ENCODE results near the gene ZNF117. TPM values are rescaled to one million over a fixed set of nuclear protein-coding genes. Genes with fewer than 3 reads are reported as not detected.
A peak's percentile ranks its signal among the peaks of the same experiment; 100 is the strongest.
"Not testable (repeated sequence)": the region's sequence is repeated elsewhere in the genome, so short reads cannot be mapped to it uniquely, and the experiment has no call there.

Gene ZNF117
- total RNA-seq, 2 experiments from 2014 or later = 5.2 to 6.8 TPM

DNA sequence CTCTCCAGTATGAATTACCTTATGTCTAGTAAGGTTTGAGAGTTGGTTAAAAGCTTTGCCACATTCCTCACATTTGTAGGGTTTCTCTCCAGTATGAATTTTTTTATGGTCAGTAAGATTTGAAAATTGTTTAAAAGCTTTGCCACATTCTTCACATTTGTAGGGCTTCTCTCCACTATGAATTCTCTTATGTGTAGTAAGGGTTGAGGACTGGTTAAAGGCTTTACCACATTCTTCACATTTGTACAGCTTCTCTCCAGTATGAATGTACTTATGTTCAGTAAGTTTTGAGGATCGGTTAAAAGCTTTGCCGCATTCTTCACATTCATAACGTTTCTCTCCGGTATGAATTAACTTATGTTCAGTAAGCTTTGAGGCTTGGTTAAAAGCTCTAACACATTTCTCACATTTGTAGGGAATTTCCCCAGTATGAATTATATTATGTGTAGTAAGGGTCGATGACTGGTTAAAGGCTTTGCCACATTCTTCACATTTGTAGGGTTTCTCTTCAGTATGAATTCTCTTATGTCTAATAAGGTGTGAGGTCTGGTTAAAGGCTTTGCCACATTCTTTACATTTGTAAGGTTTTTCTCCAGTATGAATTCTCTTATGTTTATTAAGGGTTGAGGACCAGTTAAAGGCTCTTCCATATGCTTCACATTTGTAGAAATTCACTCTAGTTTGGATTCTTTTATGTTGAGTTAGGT, 12.2 kb downstream of the ZNF117 start:
- H3K9me3 Mint-ChIP-seq = peaks cover 60% of the 10 kb centered on the region
- H3K36me3 Mint-ChIP-seq (ENCODE audit: low read depth) = peaks cover 49% of the 10 kb centered on the region
- POLR2A ChIA-PET = no interaction called here

DNA sequence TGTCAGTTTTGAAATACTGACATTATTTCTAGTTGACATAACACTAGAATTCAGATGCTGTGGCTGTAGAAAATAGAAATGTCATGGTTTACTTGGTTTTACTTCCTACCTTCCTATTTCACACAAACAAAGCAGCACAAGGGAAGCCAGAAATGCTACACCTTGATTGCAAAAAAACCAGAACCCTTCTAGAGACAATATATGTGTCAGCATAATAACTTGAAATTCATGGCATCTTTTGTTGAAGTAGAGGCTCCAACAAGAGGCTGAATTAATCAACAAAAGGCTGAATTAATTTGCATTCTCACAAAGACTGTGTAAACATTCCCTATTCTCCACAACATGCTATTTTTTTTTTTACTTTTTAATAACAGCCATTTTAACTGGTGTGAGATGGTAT, 25.2 kb downstream of the ZNF117 start:
- peaks cover 16% of the 10 kb centered on the region for H3K9me3 Mint-ChIP-seq
- POLR2A ChIA-PET = no interaction called here
- CTCF ChIA-PET = no interaction called here

More for the DNA sequence above, 12.2 kb downstream of the ZNF117 start:
- no peak overlapping the region for H3K27ac Mint-ChIP-seq
- DNase-seq = no peak
- no peaks in the 10 kb centered on the region for H3K4me1 Mint-ChIP-seq
- CTCF ChIA-PET = interaction anchor here (0.5 kb wide), 1 partner anchor 59 kb away, joined by 3 read pairs; no protein-coding TSS in a partner anchor
- H3K27me3 Mint-ChIP-seq = no peaks in the 10 kb centered on the region
- no peak overlapping the region for H3K4me3 Mint-ChIP-seq

DNA sequence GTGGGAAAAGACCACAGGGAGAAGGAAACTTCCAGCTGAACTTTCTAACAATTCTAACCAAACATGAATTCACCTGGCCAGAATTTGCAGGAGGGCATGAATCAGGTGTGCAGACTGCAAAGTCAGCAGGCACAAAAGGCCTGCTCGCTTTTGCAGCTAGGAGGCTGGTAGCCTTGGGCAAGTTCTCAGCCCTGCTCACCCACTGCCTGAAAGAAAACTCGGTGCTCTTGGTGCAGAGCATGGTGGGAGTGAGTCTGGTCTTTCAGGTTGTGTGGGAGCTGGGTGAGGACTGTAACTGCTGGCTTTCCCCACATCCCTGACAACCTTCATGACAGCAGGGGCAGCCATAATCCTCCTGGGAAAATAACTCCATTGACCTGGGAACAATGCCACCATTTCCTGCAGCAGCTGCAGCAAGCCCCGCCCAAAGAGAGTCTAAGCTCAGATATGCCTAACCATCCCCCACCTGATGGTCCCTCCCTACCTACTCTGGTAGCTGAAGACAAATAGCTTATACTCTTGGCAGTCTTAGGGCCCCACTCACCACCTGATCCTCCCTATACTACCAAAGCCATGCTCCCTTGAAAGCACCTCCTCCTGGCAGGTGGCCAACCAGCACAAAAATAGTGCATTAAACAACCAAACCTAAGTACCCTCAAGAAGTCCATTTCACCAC, 31.6 kb downstream of the ZNF117 start:
- POLR2A ChIA-PET = no interaction called here
- Mint-ChIP-seq H3K36me3 (ENCODE audit: low read depth) (no peaks in the 10 kb centered on the region), H3K4me1 (no peaks in the 10 kb centered on the region), H3K4me3 (no peak overlapping the region), H3K27me3 (no peaks in the 10 kb centered on the region), H3K27ac (no peak overlapping the region), H3K9me3 (peaks cover 6% of the 10 kb centered on the region)
- DNase-seq = no peak
- CTCF ChIA-PET = no interaction called here

More for the DNA sequence above, 25.2 kb downstream of the ZNF117 start:
- Mint-ChIP-seq H3K4me3 (no peak overlapping the region), H3K4me1 (no peaks in the 10 kb centered on the region), H3K36me3 (ENCODE audit: low read depth) (no peaks in the 10 kb centered on the region), H3K27me3 (no peaks in the 10 kb centered on the region), H3K27ac (no peak overlapping the region)
- no peak for DNase-seq

- Mint-ChIP-seq H3K4me1 (no peaks in the 10 kb centered on the region), H3K36me3 (ENCODE audit: low read depth) (no peaks in the 10 kb centered on the region), H3K27me3 (peaks cover 26% of the 10 kb centered on the region), H3K27ac (no peak overlapping the region), H3K4me3 (no peak overlapping the region), H3K9me3 (no peaks in the 10 kb centered on the region)
- CTCF ChIA-PET = interaction anchor here (0.6 to 1.3 kb wide), 4 partner anchors 10 to 401 kb away, joined by 3 to 4 read pairs (median 3); no protein-coding TSS in a partner anchor
- POLR2A ChIA-PET = no interaction called here
- DNase-seq = peak; percentile 30
Measured at GRCh38 chr7:64951250-64951848, 39.5 kb downstream of the ZNF117 start.

- CTCF ChIA-PET = interaction anchor here (1.0 to 1.3 kb wide), 2 partner anchors 65 to 266 kb away, joined by 3 read pairs; no protein-coding TSS in a partner anchor
- H3K4me1 Mint-ChIP-seq; H3K36me3 Mint-ChIP-seq (ENCODE audit: low read depth); POLR2A ChIA-PET; H3K9me3 Mint-ChIP-seq; H3K4me3 Mint-ChIP-seq; H3K27ac Mint-ChIP-seq; DNase-seq: not testable (repeated sequence)
- H3K27me3 Mint-ChIP-seq = peaks cover 33% of the 10 kb centered on the region
Measured at GRCh38 chr7:64950673-64951072, 40.2 kb downstream of the ZNF117 start.

- H3K36me3 Mint-ChIP-seq (ENCODE audit: low read depth); CTCF ChIA-PET; POLR2A ChIA-PET: not testable (repeated sequence)
Measured at GRCh38 chr7:64948774-64949173, 42.1 kb downstream of the ZNF117 start.

GRCh38 chr7:64947252-64948000, 43.4 kb downstream of the ZNF117 start:
- no peaks in the 10 kb centered on the region for H3K36me3 Mint-ChIP-seq (ENCODE audit: low read depth)

More at GRCh38 chr7:64948774-64949173, 42.1 kb downstream of the ZNF117 start:
- not testable (repeated sequence) for H3K4me1 Mint-ChIP-seq, DNase-seq, H3K27ac Mint-ChIP-seq, H3K9me3 Mint-ChIP-seq, H3K4me3 Mint-ChIP-seq
- peaks cover 36% of the 10 kb centered on the region for H3K27me3 Mint-ChIP-seq

GRCh38 chr7:64946772-64947171, 44.1 kb downstream of the ZNF117 start:
- CTCF ChIA-PET = no interaction called here
- POLR2A ChIA-PET = no interaction called here
- Mint-ChIP-seq H3K9me3 (no peaks in the 10 kb centered on the region), H3K36me3 (ENCODE audit: low read depth) (no peaks in the 10 kb centered on the region), H3K27ac (no peak overlapping the region), H3K4me3 (no peak overlapping the region), H3K4me1 (no peaks in the 10 kb centered on the region), H3K27me3 (peaks cover 36% of the 10 kb centered on the region)
- DNase-seq = no peak

More at GRCh38 chr7:64947252-64948000, 43.4 kb downstream of the ZNF117 start:
- POLR2A ChIA-PET = no interaction called here
- no peak overlapping the region for H3K4me3 Mint-ChIP-seq
- CTCF ChIA-PET = no interaction called here
- H3K27ac Mint-ChIP-seq = no peak overlapping the region
- H3K9me3 Mint-ChIP-seq = no peaks in the 10 kb centered on the region
- no peaks in the 10 kb centered on the region for H3K4me1 Mint-ChIP-seq
- DNase-seq = no peak
- H3K27me3 Mint-ChIP-seq = peaks cover 36% of the 10 kb centered on the region

DNA sequence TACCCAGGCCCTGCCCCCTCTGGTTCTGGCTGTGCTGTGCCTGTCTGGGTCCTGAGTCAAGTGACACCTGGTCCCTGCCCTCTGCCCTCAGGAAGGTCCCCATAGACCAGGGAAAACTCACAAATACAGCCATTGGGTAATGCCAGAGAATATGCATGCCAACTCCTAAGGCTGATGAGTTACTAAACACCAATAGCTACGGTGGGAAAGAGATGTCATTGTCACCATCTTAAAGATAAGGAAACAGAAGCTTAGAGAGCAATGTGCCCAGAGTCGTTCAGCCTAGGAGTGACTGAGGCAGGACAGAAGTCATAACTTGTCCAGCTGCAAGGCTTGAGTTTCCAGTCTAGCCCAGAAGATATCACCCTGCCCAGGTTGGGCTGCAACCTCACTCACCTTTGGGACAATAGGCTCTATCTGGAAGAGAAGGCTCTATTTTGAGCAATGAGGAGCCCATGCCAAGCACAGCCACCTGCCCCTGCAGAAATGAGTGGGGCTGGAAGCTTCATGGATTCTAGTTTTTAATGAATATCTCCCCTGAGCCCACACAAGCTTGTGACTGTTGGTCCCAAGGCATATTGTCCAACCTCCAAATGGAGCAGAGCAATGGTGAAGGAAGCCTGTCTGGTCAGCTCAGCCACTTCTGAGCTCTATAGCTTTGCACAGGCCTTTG, 45.2 kb downstream of the ZNF117 start:
- Mint-ChIP-seq H3K4me1 (no peaks in the 10 kb centered on the region), H3K36me3 (ENCODE audit: low read depth) (no peaks in the 10 kb centered on the region), H3K27ac (no peak overlapping the region), H3K9me3 (no peaks in the 10 kb centered on the region), H3K4me3 (no peak overlapping the region), H3K27me3 (peaks cover 35% of the 10 kb centered on the region)
- DNase-seq = no peak
- CTCF ChIA-PET = no interaction called here
- POLR2A ChIA-PET = no interaction called here

GRCh38 chr7:64944667-64945502, 46.0 kb downstream of the ZNF117 start:
- H3K4me3 Mint-ChIP-seq; DNase-seq; H3K27ac Mint-ChIP-seq; H3K36me3 Mint-ChIP-seq (ENCODE audit: low read depth); POLR2A ChIA-PET; H3K9me3 Mint-ChIP-seq; CTCF ChIA-PET; H3K4me1 Mint-ChIP-seq: not testable (repeated sequence)
- peaks cover 34% of the 10 kb centered on the region for H3K27me3 Mint-ChIP-seq

- H3K4me3 Mint-ChIP-seq; DNase-seq; POLR2A ChIA-PET; H3K27ac Mint-ChIP-seq; H3K27me3 Mint-ChIP-seq; H3K36me3 Mint-ChIP-seq (ENCODE audit: low read depth); H3K4me1 Mint-ChIP-seq: not testable (repeated sequence)
- H3K9me3 Mint-ChIP-seq = peaks cover 17% of the 10 kb centered on the region
- CTCF ChIA-PET = interaction anchor here (1.4 kb wide), 1 partner anchor 12 kb away, joined by 3 read pairs; no protein-coding TSS in a partner anchor
Measured at GRCh38 chr7:64940021-64940420, 50.8 kb downstream of the ZNF117 start.

DNA sequence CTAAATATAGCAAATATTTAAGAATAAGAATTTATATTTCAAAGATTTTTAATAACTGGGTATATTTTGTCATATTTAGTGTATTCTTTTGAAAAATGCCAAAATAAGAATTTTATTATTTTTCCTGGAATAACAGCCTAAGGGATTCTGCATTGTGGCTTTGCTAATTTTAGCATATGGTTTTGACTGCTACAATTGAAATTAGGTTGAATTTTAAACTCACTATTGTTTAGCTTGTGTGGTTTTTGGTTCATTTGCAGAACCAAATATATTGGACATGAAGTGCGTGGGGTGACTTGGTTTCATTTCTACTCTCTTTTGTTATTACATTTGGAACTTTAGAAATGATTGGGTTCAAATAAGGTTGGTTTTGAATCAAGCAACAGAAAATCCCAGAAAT, 52.3 kb downstream of the ZNF117 start:
- POLR2A ChIA-PET = no interaction called here
- Mint-ChIP-seq H3K27ac (no peak overlapping the region), H3K27me3 (no peaks in the 10 kb centered on the region), H3K36me3 (ENCODE audit: low read depth) (peaks cover 10% of the 10 kb centered on the region), H3K9me3 (peaks cover 21% of the 10 kb centered on the region), H3K4me1 (no peaks in the 10 kb centered on the region), H3K4me3 (no peak overlapping the region)
- CTCF ChIA-PET = interaction anchor here (1.4 kb wide), 1 partner anchor 13 kb away, joined by 3 read pairs; no protein-coding TSS in a partner anchor
- no peak for DNase-seq
